H1 (cell line): ENCODE results near the gene ARHGAP42. TPM values are rescaled to one million over a fixed set of nuclear protein-coding genes. Genes with fewer than 3 reads are reported as not detected.

Source experiments
- CTCF ChIA-PET: fragments of 300-600 bp; sonication (Branson Sonifier 250); formaldehyde crosslinking; loops from one replicate; lab custom pipeline; 2021; ENCODE audit not compliant: partially characterized antibody; lab: Charles Lee
- POLR2A ChIA-PET: fragments of 300-600 bp; sonication (Branson Sonifier 250); formaldehyde crosslinking; loops from one replicate; lab custom pipeline; 2021; ENCODE audit warnings: inconsistent platforms; ENCODE audit not compliant: partially characterized antibody; lab: Charles Lee
- DNase-seq, 2 experiments: peaks; one replicate each; pipeline versions ENCODE4 v3.0.0 to v3.0.0-alpha.2; 2010 to 2022; ENCODE audit warnings: low spot score in 2 of 2, low read depth in 1 of 2, mixed read lengths in 1 of 2
- FAIRE-seq: peaks from 2 replicates; lab custom pipeline; 2011; peaks lifted over from hg19 to GRCh38; lab: Jason Lieb, UNC
- H2AFZ ChIP-seq: 2 replicates; pipeline ENCODE4 v1.8.1; 2012; ENCODE audit warnings: low read length, inconsistent platforms
- H2AK5ac ChIP-seq: 2 replicates; pipeline ENCODE4 v1.6.1; 2013; ENCODE audit warnings: low read depth, low read length
- H2BK120ac ChIP-seq: replicated peaks from 2 replicates; pipeline ENCODE3; 2013; ENCODE audit warnings: low read depth, low read length, inconsistent platforms
- H2BK12ac ChIP-seq: 2 replicates; pipeline ENCODE4 v1.6.1; 2013; ENCODE audit warnings: low read depth, low read length
- H2BK15ac ChIP-seq: 2 replicates; pipeline ENCODE4 v1.6.1; 2013; ENCODE audit warnings: low read length
- H2BK20ac ChIP-seq: 2 replicates; pipeline ENCODE4 v1.6.1; 2013; ENCODE audit warnings: low read length
- H2BK5ac ChIP-seq: 2 replicates; pipeline ENCODE4 v1.6.1; 2013; ENCODE audit warnings: low read depth, low read length
- H3K14ac ChIP-seq: 2 replicates; pipeline ENCODE4 v1.6.1; 2013; ENCODE audit warnings: inconsistent platforms; ENCODE audit not compliant: insufficient read length
- H3K18ac ChIP-seq: 2 replicates; pipeline ENCODE4 v1.6.1; 2013; ENCODE audit warnings: low read length; ENCODE audit errors: extremely low read depth
- H3K23ac ChIP-seq: 2 replicates; pipeline ENCODE4 v1.6.1; 2013; ENCODE audit warnings: inconsistent platforms; ENCODE audit not compliant: insufficient read length
- H3K23me2 ChIP-seq: 2 replicates; pipeline ENCODE4 v1.6.1; 2013; ENCODE audit warnings: low read depth, low read length
- H3K27ac ChIP-seq: 2 replicates; pipeline ENCODE4 v1.6.1; 2011; ENCODE audit warnings: low read depth, low read length, inconsistent platforms
- H3K27me3 ChIP-seq, 4 experiments: replicated peaks in 1 of 4; 1 replicate in 1 of 4; 2 replicates in 3 of 4; pipeline versions ENCODE4 v1.6.1 to v1.8.1; 2011 to 2013; ENCODE audit warnings: low read length in 3 of 4, mild to moderate bottlenecking in 3 of 4, inconsistent platforms in 2 of 4, mixed read lengths in 2 of 4, moderate library complexity in 1 of 4; ENCODE audit not compliant: control insufficient read depth in 3 of 4, insufficient read depth in 3 of 4; ENCODE audit errors: extremely low read depth in 1 of 4
- H3K36me3 ChIP-seq, 4 experiments: 2 replicates each; pipeline versions ENCODE4 v1.6.1 to v1.8.1; 2011 to 2013; ENCODE audit warnings: mild to moderate bottlenecking in 4 of 4, low read length in 3 of 4, moderate library complexity in 2 of 4, control low read depth in 1 of 4, inconsistent platforms in 1 of 4; ENCODE audit not compliant: insufficient read depth in 4 of 4, control insufficient read depth in 2 of 4
- H3K4ac ChIP-seq: replicated peaks from 2 replicates; pipeline ENCODE3; 2013; ENCODE audit warnings: low read length, low read depth, mixed read lengths, inconsistent platforms; ENCODE audit not compliant: insufficient read length
- H3K4me1 ChIP-seq, 4 experiments: replicated peaks in 1 of 4; 1 replicate in 1 of 4; 2 replicates in 3 of 4; pipeline versions ENCODE4 v1.6.1 to v1.8.1; 2011 to 2013; ENCODE audit warnings: low read length in 3 of 4, inconsistent platforms in 2 of 4, mixed read lengths in 1 of 4; ENCODE audit not compliant: insufficient read depth in 4 of 4, control insufficient read depth in 3 of 4
- H3K4me2 ChIP-seq, 2 experiments: 2 replicates each; pipeline versions ENCODE4 v1.6.1 to v1.8.1; 2011 to 2013; ENCODE audit warnings: low read depth in 2 of 2, low read length in 2 of 2, control low read depth in 1 of 2, inconsistent platforms in 1 of 2, mild to moderate bottlenecking in 1 of 2; ENCODE audit not compliant: insufficient read depth in 1 of 2
- H3K4me3 ChIP-seq, 4 experiments: fragments of 200-600, 300-600 bp in 1 of 4; sonication (generic), shearing (Covaris generic), sonication (Bioruptor Twin) in 1 of 4; 2 replicates each; pipeline versions ENCODE4 v1.5.1 to v1.8.1; 2011 to 2016; ENCODE audit warnings: low read length in 4 of 4, low read depth in 3 of 4, control low read depth in 2 of 4, inconsistent platforms in 2 of 4, mild to moderate bottlenecking in 2 of 4, mixed read lengths in 1 of 4, moderate library complexity in 1 of 4; ENCODE audit not compliant: insufficient read depth in 2 of 4; ENCODE audit errors: extremely low read depth in 1 of 4
- H3K56ac ChIP-seq: replicated peaks from 2 replicates; pipeline ENCODE3; 2013; ENCODE audit warnings: low read depth, mild to moderate bottlenecking, mixed read lengths, low read length, inconsistent platforms; ENCODE audit not compliant: insufficient read length
- H3K79me1 ChIP-seq: 2 replicates; pipeline ENCODE4 v1.6.1; 2013; ENCODE audit warnings: low read depth, low read length, control low read depth
- H3K79me2 ChIP-seq, 2 experiments: 2 replicates each; pipeline versions ENCODE4 v1.6.1 to v1.8.1; 2012 to 2013; ENCODE audit warnings: low read length in 2 of 2, mild to moderate bottlenecking in 2 of 2, inconsistent platforms in 1 of 2; ENCODE audit not compliant: insufficient read depth in 2 of 2, control insufficient read depth in 1 of 2
- H3K9ac ChIP-seq, 4 experiments: replicated peaks in 1 of 4; 1 replicate in 1 of 4; 2 replicates in 3 of 4; pipeline versions ENCODE4 v1.6.1 to v1.8.1; 2011 to 2013; ENCODE audit warnings: low read depth in 3 of 4, low read length in 3 of 4, control low read depth in 2 of 4, mild to moderate bottlenecking in 2 of 4, moderate library complexity in 2 of 4, inconsistent platforms in 1 of 4; ENCODE audit errors: extremely low read depth in 1 of 4
- H3K9me3 ChIP-seq, 2 experiments: 2 replicates each; pipeline versions ENCODE4 v1.6.1 to v1.8.1; 2012 to 2013; ENCODE audit warnings: mild to moderate bottlenecking in 2 of 2, moderate library complexity in 2 of 2, control low read depth in 1 of 2, inconsistent platforms in 1 of 2, low read depth in 1 of 2, low read length in 1 of 2, mixed read lengths in 1 of 2; ENCODE audit not compliant: insufficient read depth in 2 of 2
- H4K20me1 ChIP-seq, 2 experiments: replicated peaks in 1 of 2; 2 replicates each; pipeline versions ENCODE3 to v1.8.1; 2011 to 2013; ENCODE audit warnings: inconsistent platforms in 2 of 2, low read length in 2 of 2, mild to moderate bottlenecking in 1 of 2; ENCODE audit not compliant: insufficient read depth in 2 of 2, control insufficient read depth in 1 of 2
- H4K5ac ChIP-seq: 2 replicates; pipeline ENCODE4 v1.6.1; 2013; ENCODE audit warnings: low read length, low read depth, mixed read lengths, inconsistent platforms; ENCODE audit not compliant: insufficient read length
- H4K8ac ChIP-seq: 2 replicates; pipeline ENCODE4 v1.8.0; 2013; ENCODE audit warnings: mild to moderate bottlenecking, moderate library complexity, low read length, inconsistent platforms; ENCODE audit not compliant: insufficient read depth; ENCODE audit errors: extremely low read depth
- H4K91ac ChIP-seq: replicated peaks from 2 replicates; pipeline ENCODE3; 2013; ENCODE audit warnings: low read length, mixed read lengths, inconsistent platforms; ENCODE audit not compliant: insufficient read length
- CEBPB ChIP-seq: IDR thresholded peaks from 2 replicates; pipeline ENCODE4 v1.6.1; 2012; ENCODE audit warnings: low read depth, low read length
- CTBP2 ChIP-seq: IDR thresholded peaks from 2 replicates; pipeline ENCODE4 v1.7.0; 2011; ENCODE audit warnings: borderline replicate concordance, mild to moderate bottlenecking, moderate library complexity, mixed read lengths, low read length; ENCODE audit not compliant: insufficient read depth, insufficient read length
- EGR1 ChIP-seq: IDR thresholded peaks from 2 replicates; pipeline ENCODE4 v1.6.1; 2011; ENCODE audit warnings: low read depth, low read length, borderline replicate concordance
- HDAC6 ChIP-seq: IDR thresholded peaks from one replicate; pipeline ENCODE4 v1.7.1; 2012; ENCODE audit warnings: low read depth, mild to moderate bottlenecking, inconsistent platforms, low read length, moderate library complexity
- POLR2AphosphoS5 ChIP-seq: IDR thresholded peaks from 2 replicates; pipeline ENCODE4 v1.6.1; 2011; ENCODE audit warnings: low read depth, low read length
- SIN3A ChIP-seq, 2 experiments: IDR thresholded peaks in 1 of 2; conservative IDR thresholded peaks in 1 of 2; 2 replicates each; pipeline ENCODE4 v1.6.1; 2011 to 2012; ENCODE audit warnings: low read length in 2 of 2, improper control_type of control experiment in 1 of 2, low read depth in 1 of 2, mild to moderate bottlenecking in 1 of 2
- SIRT6 ChIP-seq: IDR thresholded peaks from one replicate; pipeline ENCODE4 v1.7.1; 2012; ENCODE audit warnings: low read length, inconsistent platforms
- SP4 ChIP-seq: IDR thresholded peaks from 2 replicates; pipeline ENCODE4 v1.6.1; 2012; ENCODE audit warnings: low read length, inconsistent platforms
- SRF ChIP-seq: IDR thresholded peaks from 2 replicates; pipeline ENCODE4 v1.6.1; 2011; ENCODE audit warnings: mild to moderate bottlenecking, low read depth, low read length, moderate library complexity
- TEAD4 ChIP-seq: IDR thresholded peaks from 2 replicates; pipeline ENCODE4 v1.6.1; 2012; ENCODE audit warnings: low read depth, low read length, inconsistent platforms, mixed read lengths
- ZNF274 ChIP-seq: IDR thresholded peaks from 2 replicates; pipeline ENCODE4 v1.7.0; 2012; ENCODE audit warnings: low read length, borderline replicate concordance; ENCODE audit errors: extremely low read depth
- WGBS, 2 experiments: shearing (Covaris generic) in 1 of 2; methylation state at CpG; one replicate each; pipeline versions ENCODE4 v1.1.6 to v1.1.7; 2013 to 2015; ENCODE audit warnings: low lambda C conversion rate in 2 of 2, mixed read lengths in 2 of 2, inconsistent platforms in 1 of 2, low coverage in 1 of 2, missing lambda C conversion rate in 1 of 2; ENCODE audit not compliant: insufficient replicate concordance in 2 of 2, insufficient coverage in 1 of 2, insufficient read length in 1 of 2; ENCODE audit errors: extremely low coverage in 1 of 2, missing lambda C conversion rate in 1 of 2; 5-methylcytosine and 5-hydroxymethylcytosine counted together
- polyA plus RNA-seq, 7 experiments: library from polyadenylated mRNA; depleted of rRNA in 3 of 7; stranded (reverse) in 5 of 7; unstranded in 2 of 7; fragments of >200 nt in 5 of 7; fragments of 200-250 nt in 2 of 7; gene quantifications; 1 replicate in 5 of 7; 2 replicates in 1 of 7; 4 replicates in 1 of 7; pipeline versions ENCODE4 v1.2.1 to v1.2.3, GENCODE V29; 2011 to 2013; ENCODE audit warnings: missing spikeins in 2 of 7, mixed read lengths in 2 of 7
- total RNA-seq: library from RNA; stranded (reverse); fragmentation: NEBNext Ultra II Directional; extraction: Animal tissue kit (Norgen Biotek cat#: 25700); gene quantifications from 2 replicates; pipeline ENCODE4 v1.2.1, GENCODE V29; 2021
- TF ChIP-seq, protein P1 (sequence below), 3 experiments: IDR thresholded peaks; 1 replicate in 2 of 3; 2 replicates in 1 of 3; pipeline versions ENCODE4 v1.5.1 to v1.6.1; 2011; ENCODE audit warnings: low read length in 3 of 3, mild to moderate bottlenecking in 3 of 3, inconsistent platforms in 2 of 3, low read depth in 1 of 3, moderate library complexity in 1 of 3; ENCODE audit not compliant: insufficient read depth in 1 of 3; ENCODE audit errors: control extremely low read depth in 1 of 3

Gene ARHGAP42
- total and polyA plus RNA-seq, 2 of the 8 experiments (the other 6 are each of a cell fraction or from before 2014, with no cell fraction given), result 22.2 to 33.5 TPM

GRCh38 chr11:100759106-100759505, 72.0 kb downstream of the ARHGAP42 start:
- Histone ChIP-seq H3K36me3 (no peaks in the 10 kb centered on the region), H3K9ac (no peak overlapping the region), H3K79me2 (peaks cover 3 to 65% of the 10 kb centered on the region in 2 experiments; a peak in 2 of 4 replicates), H3K23me2 (no peaks in the 10 kb centered on the region), H4K5ac (no peak overlapping the region), H2BK20ac (no peak overlapping the region), H3K4me1 (peaks cover 0 to 7% (median 4%) of the 10 kb centered on the region in 4 experiments; a peak in 3 of 7 replicates), H4K8ac (no peak overlapping the region), H3K27me3 (no peaks in the 10 kb centered on the region), H2BK15ac (no peak overlapping the region), H3K56ac (no peak overlapping the region), H3K27ac (no peak overlapping the region), H2AK5ac (no peak overlapping the region), H2AFZ (no peak overlapping the region), H4K20me1 (no peaks in the 10 kb centered on the region), H3K23ac (no peak overlapping the region), H3K9me3 (no peaks in the 10 kb centered on the region), H2BK5ac (no peak overlapping the region), H3K4ac (peak overlapping the region; percentile 32), H3K79me1 (no peaks in the 10 kb centered on the region; the same call in 1 of the 2 replicates), H3K4me2 (no peak overlapping the region), H3K14ac (no peak overlapping the region), H3K18ac (no peak overlapping the region), H2BK120ac (no peak overlapping the region), H3K4me3 (no peak overlapping the region), H4K91ac (no peak overlapping the region), H2BK12ac (no peak overlapping the region)
- no peak for FAIRE-seq
- TF ChIP-seq, protein P1, sequence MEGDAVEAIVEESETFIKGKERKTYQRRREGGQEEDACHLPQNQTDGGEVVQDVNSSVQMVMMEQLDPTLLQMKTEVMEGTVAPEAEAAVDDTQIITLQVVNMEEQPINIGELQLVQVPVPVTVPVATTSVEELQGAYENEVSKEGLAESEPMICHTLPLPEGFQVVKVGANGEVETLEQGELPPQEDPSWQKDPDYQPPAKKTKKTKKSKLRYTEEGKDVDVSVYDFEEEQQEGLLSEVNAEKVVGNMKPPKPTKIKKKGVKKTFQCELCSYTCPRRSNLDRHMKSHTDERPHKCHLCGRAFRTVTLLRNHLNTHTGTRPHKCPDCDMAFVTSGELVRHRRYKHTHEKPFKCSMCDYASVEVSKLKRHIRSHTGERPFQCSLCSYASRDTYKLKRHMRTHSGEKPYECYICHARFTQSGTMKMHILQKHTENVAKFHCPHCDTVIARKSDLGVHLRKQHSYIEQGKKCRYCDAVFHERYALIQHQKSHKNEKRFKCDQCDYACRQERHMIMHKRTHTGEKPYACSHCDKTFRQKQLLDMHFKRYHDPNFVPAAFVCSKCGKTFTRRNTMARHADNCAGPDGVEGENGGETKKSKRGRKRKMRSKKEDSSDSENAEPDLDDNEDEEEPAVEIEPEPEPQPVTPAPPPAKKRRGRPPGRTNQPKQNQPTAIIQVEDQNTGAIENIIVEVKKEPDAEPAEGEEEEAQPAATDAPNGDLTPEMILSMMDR (IDR thresholded peaks at IDR 0.05; ENCODE audit: control extremely low read depth in 1 of 3, insufficient read depth in 1 of 3, low read depth in 1 of 3, low read length in 3 of 3), result no peak
- TF ChIP-seq SIRT6 (no peak), POLR2AphosphoS5 (no peak), HDAC6 (no peak), SRF (no peak), SP4 (no peak), CTBP2 (no peak), ZNF274 (no peak), EGR1 (no peak), CEBPB (no peak), TEAD4 (no peak), SIN3A (conservative IDR thresholded peaks at IDR 0.05 in 1 of 2, IDR thresholded peaks at IDR 0.05 in 1 of 2; ENCODE audit: low read depth in 1 of 2, low read length in 2 of 2) (no peak)
- 91% methylated on average over 2 of the region's 2 CpGs; no CpG with 5 or more reads in 1 of the 2 experiments for WGBS, 2 experiments
- ChIA-PET CTCF (interaction anchor here (1.2 to 1.3 kb wide), 3 partner anchors 44 to 71 kb away, joined by 4 read pairs; no protein-coding TSS in a partner anchor), POLR2A (interaction anchor here (2.1 kb wide), 1 partner anchor 10 kb away, joined by 8 read pairs; no protein-coding TSS in a partner anchor)
- no peak for DNase-seq
